CD4-positive, alpha-beta T cell treated with Interleukin-6 for 4 hours (primary cell): ENCODE data around the gene ADARB1.
"Not testable (repeated sequence)": the region's sequence is repeated elsewhere in the genome, so short reads cannot be mapped to it uniquely, and the experiment has no call there.

Experiments
- DNase-seq: peaks from one replicate; pipeline ENCODE4 v3.0.0-alpha.2; 2020; ENCODE audit warnings: mixed read lengths

ADARB1 gene

DNA sequence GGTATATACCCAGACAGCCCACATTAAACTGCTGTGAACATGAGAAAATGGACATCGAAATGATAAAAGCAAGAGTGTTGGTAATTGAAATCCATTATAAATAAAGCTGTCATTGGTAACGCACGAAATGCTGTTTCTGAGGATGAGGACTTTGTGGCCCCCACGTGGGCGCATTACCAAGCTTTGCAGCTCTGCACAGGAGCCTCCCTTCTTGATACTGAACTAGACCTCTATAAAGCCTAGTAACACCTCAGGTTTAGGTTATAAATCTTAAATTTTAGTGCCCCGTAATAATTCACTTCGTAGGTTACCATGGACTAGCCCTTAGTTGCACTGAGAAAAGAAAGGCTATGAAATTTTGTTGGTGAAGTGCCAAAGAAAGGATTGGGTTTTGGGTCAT is 45.4 kb downstream of the ADARB1 start:
- no peak for DNase-seq

DNA sequence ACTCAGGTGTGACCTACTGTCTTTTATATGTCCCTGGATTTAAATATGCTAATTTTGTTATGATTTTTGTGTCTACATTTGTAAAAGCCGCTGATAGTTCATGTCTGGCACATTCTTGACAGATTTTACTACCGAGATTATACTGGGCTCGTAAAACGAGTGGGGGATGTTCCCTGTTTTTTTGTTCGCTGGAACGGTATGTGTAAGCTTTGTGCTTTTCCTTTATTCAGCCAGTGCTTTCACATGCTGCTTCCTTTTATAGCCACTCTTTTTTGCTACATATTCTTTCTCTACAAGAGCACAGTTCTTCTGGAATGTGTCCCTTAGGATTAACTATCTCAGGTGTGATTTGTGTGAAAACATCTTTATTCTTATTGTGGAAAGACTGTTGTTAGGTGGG is 46.6 kb downstream of the ADARB1 start:
- DNase-seq = no peak

DNA sequence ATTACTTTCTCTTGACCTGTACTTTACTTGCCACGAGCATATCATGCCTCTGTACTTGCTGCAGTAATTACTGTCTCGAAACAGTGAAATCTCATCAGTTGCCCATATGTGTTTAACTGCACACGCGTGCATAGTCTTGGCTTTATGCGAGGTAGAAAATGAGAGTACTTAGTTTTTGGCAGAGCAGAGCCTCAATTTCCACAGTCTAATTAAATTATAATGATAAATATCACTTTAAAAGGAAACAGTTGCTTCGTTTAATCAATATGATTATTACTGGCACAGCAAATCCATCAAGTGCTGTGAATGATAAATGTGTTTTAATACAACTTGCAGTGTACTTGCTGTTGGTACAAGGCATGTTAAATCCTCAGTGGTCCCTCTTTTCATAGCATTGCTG is 47.6 kb downstream of the ADARB1 start:
- no peak for DNase-seq

DNA sequence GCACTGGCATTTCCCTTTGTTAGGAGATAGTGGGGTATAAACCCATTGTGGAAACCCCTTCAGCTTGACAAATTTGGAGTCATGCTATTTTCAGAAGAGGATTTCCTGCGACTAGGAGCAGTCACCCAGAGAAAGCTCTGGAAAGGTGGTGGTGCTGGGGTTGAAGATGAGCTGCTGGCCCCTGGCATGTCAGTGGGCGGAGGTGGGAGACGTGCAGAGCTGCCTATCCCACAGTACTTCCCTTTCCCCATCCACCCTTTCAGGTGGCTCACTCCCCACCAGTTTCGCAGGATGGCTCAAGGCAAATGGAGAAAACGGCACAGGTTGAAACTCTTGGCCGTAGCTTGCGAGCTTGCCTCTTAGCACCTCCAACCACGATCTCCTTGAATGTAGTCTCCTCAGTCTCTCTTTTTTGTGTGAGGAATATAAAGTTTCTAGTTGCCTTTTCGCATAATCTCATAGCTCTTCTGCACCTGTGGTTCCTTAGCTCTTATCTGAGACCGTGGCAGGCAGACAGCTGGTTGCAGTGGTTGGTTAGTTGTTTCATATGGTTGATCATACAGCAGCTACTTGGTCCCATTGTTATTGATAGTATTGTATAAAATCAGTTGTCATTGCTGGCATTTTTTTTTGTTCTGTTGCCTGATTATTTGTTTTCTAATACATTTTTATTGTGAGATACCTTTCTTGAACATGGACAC is 48.2 kb downstream of the ADARB1 start:
- DNase-seq = no peak

DNA sequence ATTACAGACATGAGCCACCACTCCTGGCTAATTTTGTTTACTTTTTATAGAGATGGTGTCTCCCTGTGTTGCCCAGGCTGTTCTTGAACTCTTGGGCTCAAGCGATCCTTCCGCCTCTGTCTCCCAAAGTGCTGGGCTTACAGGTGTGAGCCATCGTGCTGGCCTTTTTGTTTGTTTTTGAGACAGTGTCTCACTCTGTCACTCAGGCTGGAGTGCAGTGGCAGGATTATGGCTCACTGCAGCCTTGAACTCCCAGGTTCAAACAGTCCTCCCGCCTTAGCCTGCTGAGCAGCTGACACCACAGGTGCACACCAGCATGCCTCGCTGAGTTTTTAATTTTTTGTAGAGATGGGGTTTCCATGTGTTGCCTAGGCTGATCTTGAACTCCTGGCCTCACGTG is 49.1 kb downstream of the ADARB1 start:
- no peak for DNase-seq

DNA sequence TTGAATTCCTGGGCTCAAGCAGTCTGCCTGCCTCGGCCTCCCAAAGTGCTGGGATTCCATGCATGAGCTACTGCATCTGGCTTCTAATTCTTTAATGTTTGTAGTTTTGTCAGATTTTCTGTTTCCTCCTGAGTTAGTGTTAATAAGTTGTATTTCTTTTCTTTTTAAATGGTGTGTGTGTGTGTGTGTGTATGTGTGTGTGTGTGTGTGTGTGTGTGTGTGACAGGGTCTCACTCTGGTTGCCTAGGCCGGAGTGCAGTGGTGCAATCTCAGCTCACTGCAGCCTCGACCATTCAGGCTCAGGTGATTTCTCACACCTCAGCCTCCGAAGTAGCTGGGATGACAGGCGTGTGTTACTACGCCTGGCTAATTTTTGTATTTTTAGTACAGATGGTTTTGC is 50.2 kb downstream of the ADARB1 start:
- DNase-seq = no peak

DNA sequence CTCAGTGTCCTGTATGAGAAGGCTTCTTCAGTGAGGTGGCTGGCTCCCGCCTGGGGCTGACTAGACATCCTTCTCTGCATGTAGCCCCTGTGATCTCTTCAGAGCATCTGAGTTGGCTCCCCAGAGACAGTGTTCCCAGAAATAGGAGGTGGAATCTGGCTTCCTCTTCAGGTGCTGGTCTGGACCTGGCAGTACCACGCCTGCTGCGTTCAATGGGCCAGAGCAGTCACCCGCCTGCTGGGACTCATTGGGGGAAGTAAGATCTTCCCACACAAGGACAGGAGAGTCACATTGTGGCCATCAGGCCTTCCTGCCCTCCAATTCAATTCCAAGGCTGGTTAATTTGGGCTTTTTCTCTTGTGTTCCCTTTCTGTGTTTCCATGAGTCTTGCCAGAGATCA is 51.0 kb downstream of the ADARB1 start:
- DNase-seq = no peak

DNA sequence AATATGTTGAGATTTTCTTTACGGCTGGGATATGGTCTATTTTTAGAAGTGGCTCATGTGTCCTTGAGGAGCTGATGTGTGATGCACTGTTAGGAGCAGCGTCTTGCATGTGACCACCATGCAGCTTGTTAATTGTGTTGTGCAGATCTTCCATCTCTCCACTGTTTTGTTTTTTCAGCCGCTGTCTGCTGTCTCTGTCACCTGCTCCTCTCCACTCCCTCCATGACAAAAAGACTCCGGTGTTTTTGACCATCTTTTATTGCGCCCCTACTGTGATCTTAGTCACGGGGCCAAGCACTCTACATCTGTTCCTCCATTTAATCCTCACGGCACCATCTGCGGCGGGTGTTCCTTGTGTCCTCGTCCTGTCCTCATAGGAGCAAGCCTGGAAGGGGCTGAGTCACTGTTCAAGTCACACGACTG is 51.8 kb downstream of the ADARB1 start:
- no peak for DNase-seq

DNA sequence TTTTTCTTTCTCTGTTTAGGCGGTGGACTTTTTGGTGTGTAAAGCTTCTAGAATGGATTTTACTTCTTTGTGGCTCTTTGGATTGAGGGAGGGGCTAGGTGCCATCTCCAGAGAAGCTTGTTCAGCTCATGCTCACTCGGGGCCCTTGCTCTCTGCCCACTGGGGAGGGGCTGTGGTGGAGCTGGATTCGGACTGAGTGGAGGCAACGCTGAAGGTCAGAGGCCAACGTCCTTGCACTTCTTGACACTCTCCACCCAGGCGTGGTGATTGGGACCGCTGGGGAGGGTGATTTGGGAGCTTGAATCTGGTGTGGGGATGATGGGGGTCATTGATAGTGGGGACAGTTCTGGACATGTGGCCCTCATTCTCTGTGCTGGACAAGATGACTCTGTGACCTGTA is 52.6 kb downstream of the ADARB1 start:
- no peak for DNase-seq

DNA sequence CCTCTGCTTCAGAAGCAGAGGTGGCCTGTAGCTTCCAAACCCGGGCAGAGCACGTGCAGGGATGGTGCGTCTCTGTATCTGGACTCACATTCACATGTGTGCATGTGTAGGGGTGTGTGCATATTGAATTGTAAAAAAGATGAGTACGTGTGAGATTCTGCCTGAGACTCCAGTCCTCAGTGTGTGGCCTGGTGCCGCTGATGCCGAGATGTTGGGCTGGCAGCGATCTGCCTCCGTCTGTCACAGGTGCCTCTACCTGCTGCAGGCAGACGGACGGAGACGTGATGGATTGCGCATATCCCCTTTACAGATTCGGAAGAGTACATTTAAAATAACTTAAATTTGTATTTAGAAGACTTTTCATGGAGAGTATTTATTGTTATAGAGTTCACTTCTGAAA is 53.6 kb downstream of the ADARB1 start:
- DNase-seq = no peak

DNA sequence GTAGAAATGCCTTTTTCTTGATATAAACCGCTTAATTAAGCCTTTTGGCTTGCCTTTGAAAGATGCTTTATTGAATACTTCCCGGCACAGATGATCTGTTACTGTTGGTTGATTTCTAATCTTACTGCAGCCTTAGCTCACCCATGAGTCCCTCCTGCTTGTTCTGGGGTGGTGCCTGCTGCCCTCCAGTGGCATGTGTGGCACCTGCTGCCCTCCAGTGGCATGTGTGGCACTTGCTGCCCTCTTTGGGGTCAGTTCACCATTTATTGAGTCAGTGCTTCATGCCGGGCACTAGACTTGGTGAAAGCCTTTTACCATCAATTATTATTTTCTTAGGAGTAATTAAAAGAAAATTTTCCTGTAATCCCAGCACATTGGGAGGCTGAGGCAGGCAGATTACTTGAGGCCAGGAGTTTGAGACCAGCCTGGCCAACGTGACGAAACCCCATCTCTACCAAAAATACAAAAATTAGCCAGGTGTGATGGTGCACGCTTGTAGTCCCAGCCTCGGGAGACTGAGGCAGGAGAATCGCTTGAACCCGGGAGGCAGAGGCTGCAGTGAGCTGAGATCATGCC is 54.3 kb downstream of the ADARB1 start:
- peak; percentile 86 for DNase-seq

DNA sequence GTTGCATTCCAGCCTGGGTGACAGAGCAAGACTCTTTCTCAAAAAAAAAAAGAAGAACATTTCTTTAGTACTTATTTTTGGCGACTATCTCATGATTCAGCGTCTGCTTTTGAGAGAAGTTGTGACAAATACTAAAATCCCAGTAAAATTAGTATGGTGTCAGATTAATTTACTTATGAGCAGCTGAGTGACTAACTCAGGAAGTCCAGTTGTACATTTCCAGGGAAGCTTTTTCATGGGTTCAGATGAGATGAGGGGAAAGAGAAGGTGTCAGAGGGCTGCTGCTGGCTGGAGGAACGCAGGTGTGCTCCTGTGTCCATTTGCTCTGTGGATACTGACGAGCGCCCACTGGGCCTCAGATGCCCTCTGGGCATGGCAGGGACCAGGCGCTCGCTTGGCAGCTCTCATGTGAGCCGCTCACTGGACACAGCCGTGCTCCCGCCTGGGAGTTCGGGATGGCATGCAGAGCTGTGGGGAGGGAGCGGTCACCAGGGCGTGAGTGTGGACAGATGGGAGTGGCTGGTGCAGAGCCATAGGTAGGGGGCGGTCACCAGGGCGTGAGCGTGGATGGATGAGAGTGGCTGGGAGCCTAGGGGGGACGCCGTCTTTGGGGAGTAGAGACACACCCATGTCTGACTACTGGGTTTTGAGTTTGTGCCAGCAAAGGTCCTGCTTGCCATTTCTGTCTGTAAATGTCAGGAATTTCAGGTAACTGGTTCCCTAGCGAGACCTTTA is 55.0 kb downstream of the ADARB1 start:
- no peak for DNase-seq

DNA sequence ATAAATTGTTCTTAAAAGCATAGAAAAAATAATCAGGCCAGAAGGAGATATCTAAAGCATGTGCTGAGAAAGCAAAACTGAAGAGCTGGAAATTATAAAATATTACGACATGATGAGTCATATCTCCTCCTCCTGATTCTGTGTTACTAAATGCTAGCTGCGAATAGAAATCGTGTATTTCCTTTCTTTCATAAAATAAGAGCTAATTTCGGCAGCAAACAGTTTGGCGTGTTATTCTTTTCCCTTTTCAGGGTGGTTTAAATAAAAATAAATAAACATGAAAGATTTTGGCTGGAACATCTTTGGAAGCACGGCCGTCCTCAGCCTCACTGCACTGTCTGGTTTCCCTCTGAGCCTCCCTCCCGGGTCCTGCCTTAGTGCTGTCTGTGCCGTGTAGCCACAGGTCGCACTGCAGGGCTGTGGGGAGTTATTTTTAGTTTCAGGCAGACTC is 56.0 kb downstream of the ADARB1 start:
- no peak for DNase-seq

DNA sequence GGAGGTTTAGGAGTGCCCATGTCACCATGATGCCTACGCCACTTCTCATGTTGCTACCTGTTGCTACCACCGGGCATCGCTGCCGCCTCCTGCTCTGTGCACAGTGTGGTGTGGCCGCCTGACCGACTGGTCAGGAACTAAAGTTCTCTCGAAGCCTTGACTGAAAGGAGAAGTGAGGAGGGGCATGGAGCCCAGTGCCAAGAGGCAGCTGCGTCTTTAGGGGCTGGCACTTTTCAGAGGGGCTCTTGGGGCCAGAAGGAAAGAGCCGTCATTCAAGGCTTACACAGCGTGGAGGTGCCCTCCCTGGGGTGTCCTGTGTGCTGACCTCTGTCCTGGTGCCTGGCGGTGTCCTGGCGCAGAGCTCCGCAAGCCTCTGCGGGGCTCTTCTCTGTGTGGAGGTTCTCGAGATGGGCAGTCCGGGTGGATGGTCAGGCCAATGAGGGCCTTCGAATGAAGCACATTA is 57.2 kb downstream of the ADARB1 start:
- no peak for DNase-seq

DNA sequence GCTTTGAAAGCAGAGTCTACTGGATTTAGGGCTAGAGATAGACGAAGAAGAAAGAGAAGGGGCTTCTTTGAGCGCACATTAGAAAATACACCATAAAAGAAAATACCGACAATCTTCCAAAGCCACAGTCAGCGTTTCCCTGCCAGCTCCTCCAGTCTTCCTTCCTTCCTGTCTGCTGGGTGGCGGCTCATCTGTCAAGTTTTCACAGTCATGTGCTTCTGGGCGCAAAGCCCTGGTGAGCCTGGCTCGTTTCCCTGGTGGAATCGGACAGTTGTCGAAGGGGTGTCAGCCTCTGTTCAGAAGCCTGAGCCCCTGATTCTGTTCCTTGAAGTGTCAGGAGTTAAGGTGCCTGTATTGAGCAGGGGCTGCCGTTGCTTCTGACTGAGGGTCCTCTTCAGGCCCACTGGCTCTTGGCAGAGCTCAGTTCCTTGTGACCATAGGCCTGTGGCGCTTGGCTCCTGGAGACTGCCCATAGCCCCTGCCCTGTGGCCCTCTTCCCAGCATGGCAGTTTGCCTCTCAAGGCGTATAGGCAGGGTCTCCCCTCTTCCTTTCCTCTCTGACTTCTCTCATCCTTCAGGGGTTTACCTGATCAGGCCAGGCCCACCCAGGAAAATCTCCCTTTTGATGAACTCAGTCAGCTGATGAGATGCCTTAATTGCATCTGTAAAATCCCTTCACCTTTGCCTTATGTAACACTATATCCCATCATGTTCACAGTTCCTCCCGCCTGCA is 58.6 kb downstream of the ADARB1 start:
- DNase-seq = no peak

DNA sequence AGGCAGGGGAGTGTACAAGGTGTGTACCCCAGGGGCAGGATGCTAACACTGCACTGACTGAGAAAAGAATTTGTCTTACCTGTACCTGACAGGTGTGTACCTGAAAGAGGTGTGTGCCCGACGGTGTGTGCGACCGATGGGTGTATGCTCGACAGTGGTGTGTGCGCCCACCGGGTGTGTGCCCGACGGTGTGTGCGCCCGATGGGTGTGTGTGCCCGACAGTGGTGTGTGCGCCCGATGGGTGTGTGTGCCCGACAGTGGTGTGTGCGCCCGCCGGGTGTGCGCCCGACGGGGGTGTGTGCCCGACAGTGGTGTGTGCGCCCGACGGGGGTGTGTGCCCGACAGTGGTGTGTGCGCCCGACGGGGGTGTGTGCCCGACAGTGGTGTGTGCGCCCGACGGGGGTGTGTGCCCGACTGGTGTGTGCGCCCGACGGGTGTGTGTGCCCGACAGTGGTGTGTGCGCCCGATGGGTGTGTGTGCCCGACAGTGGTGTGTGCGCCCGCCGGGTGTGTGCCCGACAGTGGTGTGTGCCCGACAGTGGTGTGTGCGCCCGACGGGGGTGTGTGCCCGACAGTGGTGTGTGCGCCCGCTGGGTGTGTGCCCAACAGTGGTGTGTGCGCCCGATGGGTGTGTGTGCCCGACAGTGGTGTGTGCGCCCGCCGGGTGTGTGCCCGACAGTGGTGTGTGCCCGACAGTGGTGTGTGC is 59.3 kb downstream of the ADARB1 start:
- not testable (repeated sequence) for DNase-seq

DNA sequence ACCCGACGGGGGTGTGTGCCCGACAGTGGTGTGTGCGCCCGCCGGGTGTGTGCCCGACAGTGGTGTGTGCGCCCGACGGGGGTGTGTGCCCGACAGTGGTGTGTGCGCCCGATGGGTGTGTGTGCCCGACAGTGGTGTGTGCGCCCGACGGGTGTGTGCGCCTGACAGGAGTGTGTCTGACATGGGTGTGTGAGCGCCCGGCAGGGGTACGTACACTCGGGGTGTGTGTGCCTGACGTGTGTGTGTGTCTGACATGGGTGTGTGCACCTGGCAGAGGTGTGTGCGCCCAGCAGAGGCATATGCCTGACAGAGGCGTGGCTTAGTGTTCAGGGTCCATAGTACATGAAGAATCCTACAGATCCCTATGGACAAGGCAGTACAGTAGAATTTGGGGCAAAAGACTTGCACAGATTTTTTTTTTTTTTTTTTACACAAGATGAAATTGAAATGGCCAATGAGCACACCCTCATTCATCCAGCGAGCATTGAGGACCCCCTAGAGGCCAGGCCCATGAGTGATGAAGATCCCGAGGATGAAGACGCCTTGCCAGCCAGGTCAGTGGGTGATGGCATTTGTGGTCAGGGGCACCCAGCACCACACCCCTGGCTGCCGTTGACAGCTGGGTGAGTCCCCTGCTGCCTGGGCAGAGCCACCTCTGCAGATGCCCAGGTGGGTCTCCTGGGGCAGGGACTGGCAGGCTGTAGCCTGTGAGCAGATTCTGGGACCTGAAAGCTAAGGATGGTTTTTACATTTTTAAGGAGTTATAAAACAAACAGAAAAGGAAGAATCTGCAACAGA is 60.1 kb downstream of the ADARB1 start:
- DNase-seq = no peak

DNA sequence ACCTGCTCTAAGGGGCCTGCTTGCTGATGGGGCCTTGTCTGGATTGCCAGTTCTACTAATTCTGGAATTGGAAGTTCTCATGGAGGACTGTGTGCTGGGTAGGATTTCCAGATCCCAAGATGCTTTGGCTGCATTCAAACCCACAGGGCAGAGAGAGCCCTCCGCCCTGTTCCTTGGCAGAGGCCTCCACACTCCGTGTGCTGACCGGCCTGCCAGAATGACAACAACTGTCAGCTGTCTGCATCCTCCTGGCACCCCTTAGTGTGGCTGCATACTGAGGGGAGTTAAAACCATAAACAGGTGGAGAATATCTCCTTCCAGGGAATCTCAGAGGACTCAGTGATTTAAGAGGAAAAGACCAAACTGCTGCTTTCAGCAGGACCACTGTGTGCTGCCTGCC is 60.7 kb downstream of the ADARB1 start:
- no peak for DNase-seq

DNA sequence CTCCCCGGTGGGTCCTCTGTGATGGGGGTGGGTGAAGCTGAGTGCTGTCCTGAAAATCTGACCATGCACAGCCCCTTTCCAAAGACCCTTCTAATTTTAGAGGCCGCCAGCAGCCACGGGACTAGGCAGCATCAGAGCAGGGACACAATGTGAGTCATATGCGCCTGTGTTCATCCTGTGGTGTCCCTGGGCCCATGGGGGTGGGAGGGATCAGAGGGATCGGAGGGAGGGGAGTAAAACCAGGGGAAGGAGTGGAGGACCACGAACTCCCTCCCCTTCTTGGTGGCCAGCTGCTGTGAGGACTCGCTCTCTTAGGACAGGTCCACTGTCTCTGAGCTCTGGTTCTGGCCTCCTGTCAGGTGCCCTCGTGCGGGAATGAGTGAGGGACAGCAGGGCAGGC is 61.5 kb downstream of the ADARB1 start:
- no peak for DNase-seq

DNA sequence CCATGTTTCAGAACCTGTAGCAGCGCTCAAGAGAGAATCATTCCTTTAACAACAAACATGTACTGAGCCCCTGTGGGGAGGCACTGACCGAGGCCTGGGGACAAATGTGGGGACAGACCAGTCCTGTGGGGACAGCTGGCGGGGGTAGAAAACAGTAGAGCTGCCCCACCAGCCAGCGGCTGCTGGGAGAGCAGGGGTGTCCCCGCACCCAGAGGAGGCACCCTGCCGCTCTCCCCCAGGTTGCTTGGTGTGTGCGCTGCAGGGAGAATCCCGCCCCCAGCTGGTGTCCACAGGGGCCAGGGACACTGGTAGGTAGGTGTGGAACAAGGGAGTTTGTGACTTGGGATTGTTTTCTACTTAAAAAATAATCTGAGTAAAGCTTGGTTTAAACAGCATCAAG is 62.1 kb downstream of the ADARB1 start:
- DNase-seq = no peak

DNA sequence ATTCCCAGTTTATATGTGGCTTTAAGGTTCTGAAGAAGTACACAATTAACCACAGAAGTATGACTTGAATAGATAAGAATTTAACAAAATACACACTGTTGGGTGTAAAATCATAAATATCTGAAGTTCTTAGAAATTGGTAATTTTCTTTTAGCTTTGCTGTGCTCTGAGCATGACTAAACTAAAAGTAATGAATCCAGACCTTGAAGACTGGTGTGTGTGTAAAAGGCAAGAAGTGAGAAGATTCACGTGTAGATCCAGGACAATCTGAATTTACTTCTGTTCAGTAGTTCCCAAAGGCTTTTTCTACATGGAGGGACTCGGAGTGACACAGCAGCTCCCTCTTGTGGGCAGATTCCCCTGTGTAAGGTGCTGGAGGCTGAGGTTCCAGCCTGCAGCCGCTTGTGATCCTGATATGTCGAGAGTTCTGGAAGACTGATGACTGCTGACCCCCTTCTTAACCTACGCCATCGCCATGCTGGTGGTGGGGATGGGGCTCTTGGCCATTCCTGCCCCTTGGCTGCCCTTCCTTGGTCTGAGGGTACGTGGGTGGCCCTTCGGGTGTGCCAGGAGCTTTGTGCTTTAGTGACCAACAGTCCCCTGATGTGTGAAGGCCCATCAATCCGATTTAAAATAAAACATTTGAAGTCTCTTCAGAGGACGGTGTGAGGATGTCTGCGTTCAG is 62.7 kb downstream of the ADARB1 start:
- DNase-seq = peak; percentile 75

DNA sequence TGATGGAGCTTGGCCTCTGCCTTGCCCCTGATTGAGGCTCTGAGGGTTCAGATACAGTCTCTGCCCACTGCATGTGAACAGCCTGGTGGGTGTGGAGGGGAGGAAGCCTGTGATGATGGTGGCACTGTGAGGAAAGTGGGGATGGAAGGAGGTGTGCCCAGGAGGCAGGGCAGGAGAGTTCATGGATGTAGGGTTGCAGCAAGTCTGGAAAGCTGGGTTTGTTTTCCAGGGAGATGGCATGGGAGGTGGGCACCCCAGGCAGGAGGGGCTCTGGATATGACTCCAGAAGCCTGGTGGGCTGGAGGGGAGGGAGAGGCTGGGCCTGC is 63.2 kb downstream of the ADARB1 start:
- no peak for DNase-seq
